Mucosa of stomach (tissue), 1 donor: ENCODE measurements around the gene SHMT2.
"Not testable (repeated sequence)": the region's sequence is repeated elsewhere in the genome, so short reads cannot be mapped to it uniquely, and the experiment has no call there.

Source experiments
- H3K27me3 ChIP-seq: one replicate; pipeline ENCODE4 v1.7.0; 2013; ENCODE audit warnings: mild to moderate bottlenecking, low read length; ENCODE audit not compliant: control insufficient read depth, insufficient read depth
- H3K36me3 ChIP-seq: one replicate; pipeline ENCODE4 v1.7.0; 2013; ENCODE audit warnings: low read length; ENCODE audit not compliant: control insufficient read depth, insufficient read depth
- H3K4me1 ChIP-seq: one replicate; pipeline ENCODE4 v1.7.0; 2013; ENCODE audit warnings: mild to moderate bottlenecking, low read length; ENCODE audit not compliant: control insufficient read depth, insufficient read depth
- H3K4me3 ChIP-seq: one replicate; pipeline ENCODE4 v1.7.0; 2013; ENCODE audit warnings: low read length
- H3K9ac ChIP-seq: one replicate; pipeline ENCODE4 v1.7.0; 2013; ENCODE audit warnings: mild to moderate bottlenecking, low read length, moderate library complexity
- H3K9me3 ChIP-seq: one replicate; pipeline ENCODE4 v1.7.0; 2013; ENCODE audit warnings: mild to moderate bottlenecking, low read length, moderate library complexity; ENCODE audit not compliant: control insufficient read depth
- donor health status: Pancreatic carcinoma.

SHMT2 gene

GRCh38 chr12:57258977-57259970 lies 29.8 kb downstream of the SHMT2 start:
- Histone ChIP-seq H3K9ac (no peak overlapping the region), H3K27me3 (no peaks in the 10 kb centered on the region), H3K4me3 (no peak overlapping the region), H3K36me3 (peaks cover 7% of the 10 kb centered on the region), H3K4me1 (no peaks in the 10 kb centered on the region), H3K9me3 (no peaks in the 10 kb centered on the region)

- H3K9me3 ChIP-seq = no peaks in the 10 kb centered on the region
- H3K4me1 ChIP-seq = no peaks in the 10 kb centered on the region
- peaks cover 7% of the 10 kb centered on the region for H3K36me3 ChIP-seq
- no peak overlapping the region for H3K4me3 ChIP-seq
- H3K27me3 ChIP-seq = no peaks in the 10 kb centered on the region
- no peak overlapping the region for H3K9ac ChIP-seq
Observed at GRCh38 chr12:57260366-57260765, 30.9 kb downstream of the SHMT2 start.

- no peak overlapping the region for H3K9ac ChIP-seq
- H3K36me3 ChIP-seq = peaks cover 7% of the 10 kb centered on the region
- H3K4me1 ChIP-seq = no peaks in the 10 kb centered on the region
Observed at GRCh38 chr12:57261428-57261865, 31.9 kb downstream of the SHMT2 start.

GRCh38 chr12:57262126-57262822 lies 32.8 kb downstream of the SHMT2 start:
- H3K36me3 ChIP-seq = peaks cover 7% of the 10 kb centered on the region
- H3K4me3 ChIP-seq = no peak overlapping the region
- no peaks in the 10 kb centered on the region for H3K27me3 ChIP-seq
- no peak overlapping the region for H3K9ac ChIP-seq
- H3K9me3 ChIP-seq = no peaks in the 10 kb centered on the region
- no peaks in the 10 kb centered on the region for H3K4me1 ChIP-seq

More at GRCh38 chr12:57261428-57261865, 31.9 kb downstream of the SHMT2 start:
- no peaks in the 10 kb centered on the region for H3K9me3 ChIP-seq
- H3K4me3 ChIP-seq = no peak overlapping the region
- H3K27me3 ChIP-seq = no peaks in the 10 kb centered on the region

- H3K4me3 ChIP-seq = no peak overlapping the region
- H3K36me3 ChIP-seq = peaks cover 6% of the 10 kb centered on the region
- no peaks in the 10 kb centered on the region for H3K27me3 ChIP-seq
- H3K9me3 ChIP-seq = no peaks in the 10 kb centered on the region
- no peak overlapping the region for H3K9ac ChIP-seq
- H3K4me1 ChIP-seq = no peaks in the 10 kb centered on the region
Observed at GRCh38 chr12:57263096-57263495, 33.6 kb downstream of the SHMT2 start.

GRCh38 chr12:57266681-57267080 lies 37.2 kb downstream of the SHMT2 start:
- H3K9me3 ChIP-seq = no peaks in the 10 kb centered on the region
- no peaks in the 10 kb centered on the region for H3K4me1 ChIP-seq
- H3K36me3 ChIP-seq = peaks cover 4% of the 10 kb centered on the region
- H3K27me3 ChIP-seq = no peaks in the 10 kb centered on the region
- H3K4me3 ChIP-seq = no peak overlapping the region
- H3K9ac ChIP-seq = no peak overlapping the region

GRCh38 chr12:57268264-57268663 lies 38.8 kb downstream of the SHMT2 start:
- Histone ChIP-seq H3K4me1 (no peaks in the 10 kb centered on the region), H3K9ac (no peak overlapping the region), H3K36me3 (peaks cover 4% of the 10 kb centered on the region), H3K9me3 (no peaks in the 10 kb centered on the region), H3K27me3 (no peaks in the 10 kb centered on the region), H3K4me3 (no peak overlapping the region)

GRCh38 chr12:57270966-57271470 lies 41.5 kb downstream of the SHMT2 start:
- H3K36me3 ChIP-seq = peaks cover 4% of the 10 kb centered on the region
- H3K9me3 ChIP-seq = no peaks in the 10 kb centered on the region
- H3K9ac ChIP-seq = no peak overlapping the region
- no peak overlapping the region for H3K4me3 ChIP-seq
- no peaks in the 10 kb centered on the region for H3K27me3 ChIP-seq
- no peaks in the 10 kb centered on the region for H3K4me1 ChIP-seq

GRCh38 chr12:57272337-57273151 lies 43.0 kb downstream of the SHMT2 start:
- Histone ChIP-seq H3K27me3 (no peaks in the 10 kb centered on the region), H3K4me1 (no peaks in the 10 kb centered on the region), H3K9me3 (no peaks in the 10 kb centered on the region), H3K9ac (no peak overlapping the region), H3K4me3 (no peak overlapping the region), H3K36me3 (peaks cover 4% of the 10 kb centered on the region)

- Histone ChIP-seq H3K27me3 (no peaks in the 10 kb centered on the region), H3K9ac (no peak overlapping the region), H3K36me3 (peaks cover 4% of the 10 kb centered on the region), H3K4me1 (no peaks in the 10 kb centered on the region), H3K4me3 (no peak overlapping the region), H3K9me3 (no peaks in the 10 kb centered on the region)
Observed at GRCh38 chr12:57273516-57273915, 44.0 kb downstream of the SHMT2 start.

GRCh38 chr12:57276233-57276632 lies 46.7 kb downstream of the SHMT2 start:
- not testable (repeated sequence) for H3K36me3 ChIP-seq, H3K9me3 ChIP-seq, H3K27me3 ChIP-seq, H3K9ac ChIP-seq, H3K4me3 ChIP-seq
- peaks cover 12% of the 10 kb centered on the region for H3K4me1 ChIP-seq
